Endodermal cell (in vitro differentiated cells): ENCODE measurements around the gene RREB1. TPM values are rescaled to one million over a fixed set of nuclear protein-coding genes. Genes with fewer than 3 reads are reported as not detected.

Experiments
- DNase-seq: peaks from one replicate; pipeline ENCODE4 v3.0.0-alpha.2; 2017
- H3K27ac ChIP-seq: 2 replicates; pipeline ENCODE4 v1.5.1; 2013; ENCODE audit warnings: mild to moderate bottlenecking, low read depth, low read length, moderate library complexity
- H3K27me3 ChIP-seq: 2 replicates; pipeline ENCODE4 v1.6.1; 2013; ENCODE audit warnings: mild to moderate bottlenecking, low read length, moderate library complexity; ENCODE audit not compliant: insufficient read depth, control insufficient read depth, poor library complexity, severe bottlenecking
- H3K36me3 ChIP-seq: 2 replicates; pipeline ENCODE4 v1.7.0; 2013; ENCODE audit warnings: mild to moderate bottlenecking, low read length, moderate library complexity; ENCODE audit not compliant: control insufficient read depth, insufficient read depth
- H3K4me1 ChIP-seq: one replicate; pipeline ENCODE4 v1.7.0; 2013; ENCODE audit warnings: low read length; ENCODE audit not compliant: control insufficient read depth, insufficient read depth
- H3K4me3 ChIP-seq: 2 replicates; pipeline ENCODE4 v1.5.1; 2013; ENCODE audit warnings: mild to moderate bottlenecking, low read length, moderate library complexity
- H3K9ac ChIP-seq: 2 replicates; pipeline ENCODE4 v1.6.1; 2013; ENCODE audit warnings: mild to moderate bottlenecking, low read length, moderate library complexity; ENCODE audit not compliant: poor library complexity, severe bottlenecking; ENCODE audit errors: extremely low read depth
- H3K9me3 ChIP-seq: 2 replicates; pipeline ENCODE4 v1.6.1; 2013; ENCODE audit warnings: mild to moderate bottlenecking, low read length, moderate library complexity; ENCODE audit not compliant: control insufficient read depth
- H3K27ac Mint-ChIP-seq: 2 replicates; pipeline ENCODE4 v1.8.0; 2020; ENCODE audit warnings: mixed read lengths
- H3K27me3 Mint-ChIP-seq: 2 replicates; pipeline ENCODE4 v1.8.0; 2021; ENCODE audit warnings: mild to moderate bottlenecking, mixed read lengths; ENCODE audit not compliant: insufficient read depth
- H3K36me3 Mint-ChIP-seq: 2 replicates; pipeline ENCODE4 v1.8.0; 2020; ENCODE audit warnings: low read depth, mixed read lengths
- H3K4me1 Mint-ChIP-seq: 2 replicates; pipeline ENCODE4 v1.8.0; 2020; ENCODE audit warnings: mixed read lengths
- H3K4me3 Mint-ChIP-seq: 2 replicates; pipeline ENCODE4 v1.8.0; 2020; ENCODE audit warnings: mild to moderate bottlenecking, moderate library complexity, mixed read lengths
- H3K9me3 Mint-ChIP-seq: 2 replicates; pipeline ENCODE4 v1.8.0; 2020; ENCODE audit warnings: mild to moderate bottlenecking, mixed read lengths
- CTCF ChIP-seq: fragments of 200-600 bp; sonication (generic); conservative IDR thresholded peaks from 2 replicates; pipeline ENCODE4 v1.5.0; 2021; ENCODE audit warnings: antibody characterized with exemption, mild to moderate bottlenecking
- WGBS, 2 experiments: methylation state at CpG; one replicate each; pipeline versions ENCODE4 v1.1.5 to v1.1.7; 2013; ENCODE audit warnings: missing lambda C conversion rate in 2 of 2, mixed read lengths in 1 of 2; ENCODE audit not compliant: insufficient coverage in 1 of 2, insufficient read length in 1 of 2; 5-methylcytosine and 5-hydroxymethylcytosine counted together
- total RNA-seq, 2 donors: library from RNA; stranded (reverse); fragmentation: NEBNext Ultra II Directional in 1 of 2; extraction: Animal tissue kit (Norgen Biotek cat#: 25700) in 1 of 2; gene quantifications; 2 replicates in 1 of 2; 3 replicates in 1 of 2; pipeline ENCODE4 v1.2.1, GENCODE V29; 2021

The RREB1 gene
- total RNA-seq, 2 donors from 2014 or later, result 51.2 to 64.3 TPM

GRCh38 chr6:7165002-7165889 is 57.5 kb downstream of the RREB1 start:
- no peak for TF ChIP-seq CTCF
- Mint-ChIP-seq H3K36me3 (peaks cover 9% of the 10 kb centered on the region), H3K4me3 (peak overlapping the region; percentile 40), H3K4me1 (peaks cover 84% of the 10 kb centered on the region), H3K27ac (peak overlapping the region; percentile 91), H3K9me3 (no peaks in the 10 kb centered on the region), H3K27me3 (no peaks in the 10 kb centered on the region)
- Histone ChIP-seq H3K27ac (no peak overlapping the region), H3K27me3 (no peaks in the 10 kb centered on the region), H3K36me3 (no peaks in the 10 kb centered on the region), H3K4me1 (peaks cover 46% of the 10 kb centered on the region), H3K4me3 (peak overlapping the region; percentile 13), H3K9me3 (no peaks in the 10 kb centered on the region), H3K9ac (no peak overlapping the region)
- WGBS, 2 experiments, result 54 to 73% methylated on average over 2 to 11 of the region's 11 CpGs
- peak; percentile 65 for DNase-seq

DNA sequence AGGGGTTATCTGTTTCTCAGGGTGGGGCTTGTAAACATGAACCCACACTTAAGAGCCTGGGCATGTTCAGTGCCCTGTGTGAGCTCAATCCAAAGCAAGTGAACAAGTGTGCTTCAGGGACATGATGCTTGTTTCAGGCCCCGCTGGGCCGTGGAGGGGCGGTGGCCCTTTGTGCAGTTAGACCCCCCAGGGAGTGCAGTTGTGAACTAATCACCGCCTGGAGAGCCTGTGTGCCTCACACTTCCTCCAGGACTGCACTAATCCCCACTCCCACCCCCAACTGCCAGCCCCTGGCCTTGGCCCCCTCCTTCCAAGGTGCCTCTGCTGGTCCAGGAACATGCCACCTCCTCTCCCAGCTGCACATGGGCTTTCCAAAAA is 58.1 kb downstream of the RREB1 start:
- DNase-seq, result peak; percentile 69
- Histone ChIP-seq H3K4me1 (peaks cover 46% of the 10 kb centered on the region), H3K27ac (no peak overlapping the region), H3K36me3 (no peaks in the 10 kb centered on the region), H3K9me3 (no peaks in the 10 kb centered on the region), H3K4me3 (peak overlapping the region; percentile 13), H3K27me3 (no peaks in the 10 kb centered on the region), H3K9ac (no peak overlapping the region)
- Mint-ChIP-seq H3K4me1 (peaks cover 86% of the 10 kb centered on the region), H3K27me3 (no peaks in the 10 kb centered on the region), H3K9me3 (no peaks in the 10 kb centered on the region), H3K4me3 (peak overlapping the region; percentile 40), H3K27ac (peak overlapping the region; percentile 91), H3K36me3 (peaks cover 9% of the 10 kb centered on the region)
- WGBS, 2 experiments, result 21% methylated on average over 4 of the region's 4 CpGs; no CpG with 5 or more reads in 1 of the 2 experiments
- no peak for TF ChIP-seq CTCF

- H3K9me3 Mint-ChIP-seq, result no peaks in the 10 kb centered on the region
- Histone ChIP-seq H3K27ac (no peak overlapping the region), H3K9me3 (no peaks in the 10 kb centered on the region), H3K4me3 (no peak overlapping the region), H3K4me1 (peaks cover 46% of the 10 kb centered on the region), H3K27me3 (no peaks in the 10 kb centered on the region), H3K36me3 (peaks cover 5% of the 10 kb centered on the region), H3K9ac (no peak overlapping the region)
- whole genome bisulfite sequencing, 2 experiments, result 83 to 88% methylated on average over 15 to 19 of the region's 19 CpGs
- peak overlapping the region; percentile 77 for H3K27ac Mint-ChIP-seq
- H3K4me1 Mint-ChIP-seq, result peaks cover 86% of the 10 kb centered on the region
- no peaks in the 10 kb centered on the region for H3K27me3 Mint-ChIP-seq
- peaks cover 11% of the 10 kb centered on the region for H3K36me3 Mint-ChIP-seq
- DNase-seq, result peak; percentile 56
- peak overlapping the region; percentile 40 for H3K4me3 Mint-ChIP-seq
- TF ChIP-seq CTCF, result no peak
Observed at GRCh38 chr6:7166410-7167293, 58.9 kb downstream of the RREB1 start.
